PC-3 (cell line): ENCODE measurements around the gene LRRC71. TPM values are rescaled to one million over a fixed set of nuclear protein-coding genes. Genes with fewer than 3 reads are reported as not detected.

Experiments used
- ATAC-seq: fragments of 200-7000 bp; cut with Tn5 transposase; 2 replicates; pipeline ENCODE4 v1.9.1; 2020; ENCODE audit warnings: mild to moderate bottlenecking, moderate library complexity
- BruUV-seq: library from RNA; stranded (reverse); fragments of 400-500 nt; replicated peaks from 2 replicates; lab custom pipeline; 2021; lab: Mats Ljungman, UMichigan
- CTCF ChIA-PET: fragments of 300-600 bp; sonication (Branson Sonifier 250); formaldehyde crosslinking; loops from one replicate; lab custom pipeline; 2022; ENCODE audit warnings: antibody characterized with exemption; lab: Charles Lee
- POLR2A ChIA-PET: fragments of 300-600 bp; sonication (Branson Sonifier 250); formaldehyde crosslinking; loops from one replicate; lab custom pipeline; 2022; ENCODE audit warnings: antibody characterized with exemption; ENCODE audit not compliant: unreplicated experiment; lab: Charles Lee
- DNase-seq: peaks from one replicate; pipeline ENCODE4 v3.0.0-alpha.2; 2015
- H2AFZ ChIP-seq: fragments of 300-600 bp; sonication (generic); 2 replicates; pipeline ENCODE4 v1.6.0; 2016; ENCODE audit warnings: antibody characterized with exemption, low read length
- H3F3A ChIP-seq: fragments of 300-600 bp; sonication (generic); one replicate; pipeline ENCODE4 v1.6.0; 2017; ENCODE audit warnings: antibody characterized with exemption, low read length, control low read depth, mild to moderate bottlenecking; ENCODE audit not compliant: unreplicated experiment
- H3K27ac ChIP-seq: fragments of 300-600 bp; sonication (generic); 2 replicates; pipeline ENCODE4 v1.5.1; 2016; ENCODE audit warnings: mild to moderate bottlenecking, low read length
- H3K27me3 ChIP-seq: fragments of 300-600 bp; sonication (generic); 2 replicates; pipeline ENCODE4 v1.6.1; 2016; ENCODE audit warnings: low read length, mixed read lengths
- H3K36me3 ChIP-seq: fragments of 300-600 bp; sonication (generic); 2 replicates; pipeline ENCODE4 v1.6.1; 2016; ENCODE audit warnings: low read depth, mixed run types, low read length, mixed read lengths
- H3K4me1 ChIP-seq: fragments of 300-600 bp; sonication (generic); 2 replicates; pipeline ENCODE4 v1.5.1; 2016; ENCODE audit warnings: low read length; ENCODE audit not compliant: insufficient read depth
- H3K4me2 ChIP-seq: fragments of 300-600 bp; sonication (generic); 2 replicates; pipeline ENCODE4 v1.6.0; 2016; ENCODE audit warnings: low read length
- H3K4me3 ChIP-seq: fragments of 300-600 bp; sonication (generic); 2 replicates; pipeline ENCODE4 v1.5.1; 2016; ENCODE audit warnings: mild to moderate bottlenecking, low read length, mixed read lengths
- H3K79me2 ChIP-seq: fragments of 300-600 bp; sonication (generic); 2 replicates; pipeline ENCODE4 v1.6.1; 2017; ENCODE audit warnings: low read length, mixed read lengths
- H3K9ac ChIP-seq: fragments of 300-600 bp; sonication (generic); 2 replicates; pipeline ENCODE4 v1.6.0; 2016; ENCODE audit warnings: mild to moderate bottlenecking, low read length
- H3K9me2 ChIP-seq: fragments of 300-600 bp; sonication (generic); replicated peaks from 2 replicates; pipeline ENCODE4 v1.6.1; 2016; ENCODE audit warnings: mixed run types, low read length, mixed read lengths
- H3K9me3 ChIP-seq: fragments of 300-600 bp; sonication (generic); 2 replicates; pipeline ENCODE4 v1.6.1; 2016; ENCODE audit warnings: low read length, mixed read lengths
- H4K20me1 ChIP-seq: fragments of 300-600 bp; sonication (generic); 2 replicates; pipeline ENCODE4 v1.6.1; 2016; ENCODE audit warnings: low read length, mixed read lengths
- EZH2 ChIP-seq: fragments of 300-600 bp; sonication (generic); IDR thresholded peaks from one replicate; pipeline ENCODE4 v1.6.1; 2017; ENCODE audit warnings: antibody characterized with exemption, mild to moderate bottlenecking, low read length; ENCODE audit not compliant: unreplicated experiment
- EZH2phosphoT487 ChIP-seq: fragments of 300-600 bp; sonication (generic); IDR thresholded peaks from 2 replicates; pipeline ENCODE4 v1.6.1; 2018; ENCODE audit warnings: mild to moderate bottlenecking, antibody characterized with exemption, low read length, borderline replicate concordance
- intact Hi-C: fragments of 100-400 bp; cut with micrococcal nuclease; formaldehyde crosslinking; loops from 2 replicates; pipeline ENCODE4 v1.9.0; 2023
- total RNA-seq: library from RNA; depleted of rRNA; stranded (reverse); fragments of >200 nt; gene quantifications from 2 replicates; pipeline ENCODE4 v1.2.3, GENCODE V29; 2014
- TF ChIP-seq, protein P1 (sequence below): fragments of 300-600 bp; sonication (generic); conservative IDR thresholded peaks from 2 replicates; pipeline ENCODE4 v1.5.1; 2017; ENCODE audit warnings: antibody characterized with exemption, low read depth, mild to moderate bottlenecking, low read length

The LRRC71 gene
- total RNA-seq, 1 experiment from 2014 or later = 0.11 TPM

- H3K4me1 ChIP-seq = peaks cover 29% of the 10 kb centered on the region
- ChIA-PET CTCF (no interaction called here), POLR2A (no interaction called here)
- H3K4me2 ChIP-seq = no peak overlapping the region
- no TSS peak for BruUV-seq
- ATAC-seq = no peak
- H3K9me2 ChIP-seq = no peaks in the 10 kb centered on the region
- H3K9me3 ChIP-seq = no peaks in the 10 kb centered on the region
- DNase-seq = no peak
- H3K9ac ChIP-seq = no peak overlapping the region
- no peaks in the 10 kb centered on the region for H4K20me1 ChIP-seq
- TF ChIP-seq EZH2phosphoT487 = no peak
- TF ChIP-seq, protein P1, sequence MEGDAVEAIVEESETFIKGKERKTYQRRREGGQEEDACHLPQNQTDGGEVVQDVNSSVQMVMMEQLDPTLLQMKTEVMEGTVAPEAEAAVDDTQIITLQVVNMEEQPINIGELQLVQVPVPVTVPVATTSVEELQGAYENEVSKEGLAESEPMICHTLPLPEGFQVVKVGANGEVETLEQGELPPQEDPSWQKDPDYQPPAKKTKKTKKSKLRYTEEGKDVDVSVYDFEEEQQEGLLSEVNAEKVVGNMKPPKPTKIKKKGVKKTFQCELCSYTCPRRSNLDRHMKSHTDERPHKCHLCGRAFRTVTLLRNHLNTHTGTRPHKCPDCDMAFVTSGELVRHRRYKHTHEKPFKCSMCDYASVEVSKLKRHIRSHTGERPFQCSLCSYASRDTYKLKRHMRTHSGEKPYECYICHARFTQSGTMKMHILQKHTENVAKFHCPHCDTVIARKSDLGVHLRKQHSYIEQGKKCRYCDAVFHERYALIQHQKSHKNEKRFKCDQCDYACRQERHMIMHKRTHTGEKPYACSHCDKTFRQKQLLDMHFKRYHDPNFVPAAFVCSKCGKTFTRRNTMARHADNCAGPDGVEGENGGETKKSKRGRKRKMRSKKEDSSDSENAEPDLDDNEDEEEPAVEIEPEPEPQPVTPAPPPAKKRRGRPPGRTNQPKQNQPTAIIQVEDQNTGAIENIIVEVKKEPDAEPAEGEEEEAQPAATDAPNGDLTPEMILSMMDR = no peak
- no peak for TF ChIP-seq EZH2
- no peak overlapping the region for H3K27ac ChIP-seq
- H3K4me3 ChIP-seq = no peak overlapping the region
- H3K27me3 ChIP-seq = no peaks in the 10 kb centered on the region
- intact Hi-C loops = no loop called here
- H3K36me3 ChIP-seq = no peaks in the 10 kb centered on the region
- H3F3A ChIP-seq = peaks cover 10% of the 10 kb centered on the region
- H2AFZ ChIP-seq = no peak overlapping the region
- H3K79me2 ChIP-seq = no peaks in the 10 kb centered on the region
Measured at GRCh38 chr1:156900896-156901589, 19.4 kb upstream of the LRRC71 start.

DNA sequence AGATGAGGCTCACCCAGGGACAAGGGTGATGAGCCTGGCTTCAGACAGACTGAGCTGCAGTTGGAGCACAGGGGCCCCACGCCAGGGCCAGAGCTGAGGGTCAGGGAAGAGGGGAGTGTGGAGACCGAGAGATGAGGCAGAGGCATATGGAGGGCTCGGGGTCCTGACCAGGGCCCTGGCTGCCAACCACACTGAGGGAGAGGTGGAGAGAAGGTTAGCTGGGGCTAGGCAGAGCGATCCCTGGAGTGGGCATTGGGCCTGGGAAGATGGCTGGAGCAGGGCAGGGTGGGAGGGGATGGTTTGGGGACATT is 18.9 kb upstream of the LRRC71 start:
- H3K36me3 ChIP-seq = no peaks in the 10 kb centered on the region
- H3K4me1 ChIP-seq = peaks cover 24% of the 10 kb centered on the region
- no peaks in the 10 kb centered on the region for H4K20me1 ChIP-seq
- no TSS peak for BruUV-seq
- ChIA-PET POLR2A (no interaction called here), CTCF (no interaction called here)
- ATAC-seq (no peak), DNase-seq (no peak)
- no peaks in the 10 kb centered on the region for H3K27me3 ChIP-seq
- H3K9me2 ChIP-seq = no peaks in the 10 kb centered on the region
- no peak overlapping the region for H2AFZ ChIP-seq
- intact Hi-C loops = no loop called here
- no peak overlapping the region for H3K27ac ChIP-seq
- no peaks in the 10 kb centered on the region for H3K9me3 ChIP-seq
- no peaks in the 10 kb centered on the region for H3K79me2 ChIP-seq
- TF ChIP-seq, protein P1 = no peak
- TF ChIP-seq EZH2phosphoT487 (no peak), EZH2 (no peak)
- H3K9ac ChIP-seq = no peak overlapping the region
- no peak overlapping the region for H3K4me3 ChIP-seq
- no peak overlapping the region for H3K4me2 ChIP-seq
- peaks cover 10% of the 10 kb centered on the region for H3F3A ChIP-seq
